Parathyroid adenoma (tissue), 2 donors: Measurements from ENCODE around the gene FABP6.
"Not testable (repeated sequence)": the region's sequence is repeated elsewhere in the genome, so short reads cannot be mapped to it uniquely, and the experiment has no call there.

Experiments
- H2AFZ ChIP-seq: fragments of 300-600 bp; sonication (generic); one replicate; pipeline ENCODE4 v1.7.0; 2017; ENCODE audit warnings: antibody characterized with exemption, mild to moderate bottlenecking
- H3K27ac ChIP-seq: fragments of 300-600 bp; sonication (generic); one replicate; pipeline ENCODE4 v1.7.0; 2017
- H3K27me3 ChIP-seq: fragments of 300-600 bp; sonication (generic); one replicate; pipeline ENCODE4 v1.7.0; 2017; ENCODE audit warnings: low read length; ENCODE audit not compliant: control insufficient read depth, insufficient read depth
- H3K36me3 ChIP-seq: fragments of 300-600 bp; sonication (generic); one replicate; pipeline ENCODE4 v1.7.0; 2017; ENCODE audit warnings: low read length; ENCODE audit not compliant: control insufficient read depth, insufficient read depth
- H3K4me1 ChIP-seq: fragments of 300-600 bp; sonication (generic); one replicate; pipeline ENCODE4 v1.7.0; 2017; ENCODE audit warnings: control low read depth
- H3K4me2 ChIP-seq: fragments of 300-600 bp; sonication (generic); one replicate; pipeline ENCODE4 v1.7.0; 2017; ENCODE audit warnings: low read length
- H3K4me3 ChIP-seq: fragments of 300-600 bp; sonication (generic); one replicate; pipeline ENCODE4 v1.7.0; 2017; ENCODE audit warnings: low read depth, low read length
- H3K79me2 ChIP-seq: fragments of 300-600 bp; sonication (generic); one replicate; pipeline ENCODE4 v1.7.0; 2017; ENCODE audit warnings: control low read depth
- H3K9ac ChIP-seq: fragments of 300-600 bp; sonication (generic); one replicate; pipeline ENCODE4 v1.7.0; 2017; ENCODE audit warnings: mild to moderate bottlenecking
- H3K9me3 ChIP-seq: fragments of 300-600 bp; sonication (generic); one replicate; pipeline ENCODE4 v1.7.0; 2017; ENCODE audit warnings: low read length; ENCODE audit not compliant: control insufficient read depth
- CTCF ChIP-seq: fragments of 300-600 bp; sonication (generic); IDR thresholded peaks from one replicate; pipeline ENCODE4 v1.7.0; 2017; ENCODE audit warnings: antibody characterized with exemption, mild to moderate bottlenecking
- donor health status: primary hyperparathyroidism.

FABP6 gene

DNA sequence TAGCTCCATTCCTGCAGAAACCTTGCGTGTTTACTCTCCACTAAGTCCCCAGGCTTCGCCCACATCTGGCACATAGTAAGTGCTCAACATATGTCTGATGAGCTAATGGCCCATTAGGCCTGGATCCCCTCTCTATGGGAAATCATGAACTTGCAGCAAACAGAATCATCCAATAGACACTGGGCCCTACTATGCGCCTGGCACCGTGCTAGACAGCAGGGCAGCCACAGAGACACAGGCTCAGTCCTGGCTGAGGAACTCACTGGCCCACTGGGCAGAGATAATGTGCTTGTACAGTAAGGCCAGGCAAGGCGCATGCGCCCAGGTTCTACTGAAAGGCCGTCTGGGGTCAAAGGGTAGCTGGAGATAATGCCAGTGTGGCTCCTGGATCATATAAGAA lies 36.9 kb upstream of the FABP6 start:
- no peak overlapping the region for H3K4me3 ChIP-seq
- H3K79me2 ChIP-seq: no peaks in the 10 kb centered on the region
- H3K27me3 ChIP-seq: no peaks in the 10 kb centered on the region
- no peak overlapping the region for H2AFZ ChIP-seq
- no peaks in the 10 kb centered on the region for H3K9me3 ChIP-seq
- no peak overlapping the region for H3K27ac ChIP-seq
- H3K4me2 ChIP-seq: no peak overlapping the region
- H3K9ac ChIP-seq: no peak overlapping the region
- H3K36me3 ChIP-seq: no peaks in the 10 kb centered on the region
- no peak for TF ChIP-seq CTCF
- H3K4me1 ChIP-seq: no peaks in the 10 kb centered on the region

DNA sequence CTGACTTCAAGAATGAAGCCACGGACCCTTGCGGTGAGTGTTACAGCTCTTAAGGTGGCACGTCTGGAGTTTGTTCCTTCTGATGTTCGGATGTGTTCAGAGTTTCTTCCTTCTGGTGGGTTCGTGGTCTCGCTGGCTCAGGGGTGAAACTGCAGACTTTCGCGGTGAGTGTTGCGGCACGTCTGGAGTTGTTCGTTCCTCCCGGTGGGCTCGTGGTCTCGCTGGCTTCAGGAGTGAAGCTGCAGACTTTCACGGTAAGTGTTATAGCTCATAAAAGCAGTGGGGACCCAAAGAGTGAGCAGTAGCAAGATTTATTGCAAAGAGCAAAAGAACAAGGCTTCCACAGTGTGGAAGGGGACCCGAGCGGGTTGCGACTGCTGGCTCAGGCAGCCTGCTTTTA lies 36.2 kb upstream of the FABP6 start:
- H3K9ac ChIP-seq, H3K4me2 ChIP-seq, H3K27ac ChIP-seq, H3K36me3 ChIP-seq, H3K9me3 ChIP-seq, H3K27me3 ChIP-seq, H2AFZ ChIP-seq, H3K4me3 ChIP-seq, H3K4me1 ChIP-seq, H3K79me2 ChIP-seq: not testable (repeated sequence)

- not testable (repeated sequence) for H3K36me3 ChIP-seq, H3K79me2 ChIP-seq, H3K27ac ChIP-seq, H3K27me3 ChIP-seq, H3K4me2 ChIP-seq, H3K9ac ChIP-seq, H3K4me3 ChIP-seq, H3K9me3 ChIP-seq, H3K4me1 ChIP-seq, H2AFZ ChIP-seq
These were observed 35.5 kb upstream of the FABP6 start for GRCh38 chr5:160193790-160194189.

DNA sequence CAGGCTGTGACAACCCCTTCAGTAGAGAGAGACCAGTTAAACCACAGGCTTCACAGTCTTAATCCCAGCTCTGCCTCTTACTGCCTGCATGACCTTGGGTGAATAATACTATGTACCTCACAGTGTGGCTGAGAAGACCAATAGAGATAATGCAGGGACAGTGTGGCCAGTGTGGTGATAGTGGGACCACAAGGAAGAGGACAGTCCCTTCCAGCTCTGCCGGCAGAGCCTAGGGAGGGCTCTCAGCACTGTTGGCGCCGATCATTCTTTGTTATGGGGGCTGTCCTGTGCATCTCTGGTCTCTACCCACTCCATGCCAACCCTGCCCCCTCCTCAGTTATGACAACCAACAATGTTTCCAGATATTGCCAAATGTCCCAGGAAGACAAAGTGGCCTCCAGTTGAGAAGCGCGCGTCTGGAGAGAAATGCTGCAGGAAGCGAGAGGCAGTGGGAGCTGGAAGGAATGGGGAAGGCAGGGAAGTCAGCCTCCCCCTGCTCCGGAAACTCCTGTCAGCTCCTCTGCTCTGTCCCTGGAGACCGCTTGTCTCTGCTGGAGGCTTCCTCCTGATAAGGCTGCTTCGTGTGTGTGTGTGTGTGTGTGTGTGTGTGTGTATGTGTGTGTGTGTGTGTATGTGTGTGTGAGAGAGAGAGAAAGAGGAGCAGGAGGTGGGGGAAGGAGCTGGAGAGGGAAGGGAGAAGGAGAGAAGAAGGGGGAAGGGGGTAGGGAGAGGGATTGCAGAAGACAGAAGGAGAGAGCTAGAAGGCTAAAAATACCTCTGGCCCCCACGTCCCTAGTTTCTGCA lies 31.8 kb upstream of the FABP6 start:
- H3K9ac ChIP-seq: no peak overlapping the region
- H3K27me3 ChIP-seq: no peaks in the 10 kb centered on the region
- no peak for TF ChIP-seq CTCF
- H3K79me2 ChIP-seq: no peaks in the 10 kb centered on the region
- H3K36me3 ChIP-seq: no peaks in the 10 kb centered on the region
- H2AFZ ChIP-seq: no peak overlapping the region
- no peak overlapping the region for H3K4me3 ChIP-seq
- no peaks in the 10 kb centered on the region for H3K9me3 ChIP-seq
- no peak overlapping the region for H3K27ac ChIP-seq
- H3K4me1 ChIP-seq: peaks cover 7% of the 10 kb centered on the region
- H3K4me2 ChIP-seq: no peak overlapping the region

DNA sequence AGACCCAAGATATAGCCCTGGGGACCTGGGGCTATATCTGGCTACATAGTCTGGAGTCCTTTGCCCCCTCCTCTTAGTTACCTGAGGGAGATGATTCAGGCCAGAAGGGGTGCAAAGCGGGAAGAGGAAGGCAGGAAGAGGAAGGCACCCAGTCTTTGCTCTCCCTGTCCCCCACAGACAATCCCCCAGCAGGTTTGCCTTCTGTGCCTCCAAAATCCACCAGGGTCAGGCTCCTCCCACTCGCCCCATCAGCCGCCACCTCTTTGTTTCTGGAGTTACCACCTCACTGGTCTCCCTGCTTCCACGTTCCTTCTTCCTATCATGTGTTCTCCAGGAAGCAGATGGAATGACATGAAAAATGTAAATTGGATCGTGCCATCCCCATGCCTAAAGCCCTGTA lies 31.2 kb upstream of the FABP6 start:
- no peaks in the 10 kb centered on the region for H3K79me2 ChIP-seq
- no peaks in the 10 kb centered on the region for H3K9me3 ChIP-seq
- no peak for TF ChIP-seq CTCF
- H3K4me3 ChIP-seq: no peak overlapping the region
- H3K4me2 ChIP-seq: no peak overlapping the region
- H3K27ac ChIP-seq: no peak overlapping the region
- H2AFZ ChIP-seq: peak overlapping the region; percentile 91
- H3K4me1 ChIP-seq: peaks cover 7% of the 10 kb centered on the region
- no peak overlapping the region for H3K9ac ChIP-seq
- no peaks in the 10 kb centered on the region for H3K36me3 ChIP-seq
- no peaks in the 10 kb centered on the region for H3K27me3 ChIP-seq
